ENCODE results near the gene F2.
"Not testable (repeated sequence)": the region's sequence is repeated elsewhere in the genome, so short reads cannot be mapped to it uniquely, and the experiment has no call there.

The F2 gene

GRCh38 chr11:46719048-46719542 is at the start of gene F2:
Gene F2 (plus strand): TSS chr11:46719213. CDS start chr11:46719236, 23 bp downstream.
- DNase-seq, result no peak

DNA sequence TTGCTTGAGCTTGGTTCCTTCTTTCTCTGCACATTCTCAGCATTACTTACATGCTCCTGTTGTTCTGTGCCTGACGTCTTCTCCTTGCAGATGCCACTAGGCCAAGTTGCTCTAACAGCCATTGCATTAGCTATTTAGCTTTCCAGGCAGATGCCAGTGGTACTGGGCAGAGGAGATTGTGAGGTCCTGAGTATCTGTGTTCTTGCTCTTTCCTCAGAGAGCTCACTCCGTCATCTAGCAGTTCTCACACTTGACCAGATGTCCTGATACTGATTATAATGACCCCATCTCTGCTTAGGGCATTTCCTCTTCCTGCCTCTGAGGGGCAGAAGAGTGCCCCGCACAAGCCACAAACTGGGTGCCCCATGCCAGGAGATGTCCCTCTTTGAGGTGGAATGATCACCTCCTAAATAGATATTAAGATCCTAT is 49.3 kb upstream of the F2 start:
- DNase-seq, result no peak

DNA sequence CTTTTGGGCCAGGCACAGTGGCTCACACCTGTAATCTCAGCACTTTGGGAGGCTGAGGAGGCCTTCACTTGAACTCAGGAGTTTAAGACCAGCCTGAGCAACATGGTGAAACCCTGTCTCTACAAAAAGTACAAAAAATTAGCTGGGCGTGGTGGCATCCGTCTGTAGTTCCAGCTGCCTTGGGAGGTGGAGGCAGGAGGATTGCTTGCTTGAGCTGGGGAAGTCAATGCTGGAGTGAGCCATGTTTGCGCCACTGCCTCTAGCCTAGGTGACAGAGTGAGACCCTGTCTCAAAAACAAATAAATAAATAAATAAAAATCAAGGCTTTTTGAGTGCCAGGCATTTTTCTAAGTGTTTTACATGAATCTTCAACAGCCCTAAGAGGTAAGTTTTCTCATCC is 48.5 kb upstream of the F2 start:
- DNase-seq, result not testable (repeated sequence)

DNA sequence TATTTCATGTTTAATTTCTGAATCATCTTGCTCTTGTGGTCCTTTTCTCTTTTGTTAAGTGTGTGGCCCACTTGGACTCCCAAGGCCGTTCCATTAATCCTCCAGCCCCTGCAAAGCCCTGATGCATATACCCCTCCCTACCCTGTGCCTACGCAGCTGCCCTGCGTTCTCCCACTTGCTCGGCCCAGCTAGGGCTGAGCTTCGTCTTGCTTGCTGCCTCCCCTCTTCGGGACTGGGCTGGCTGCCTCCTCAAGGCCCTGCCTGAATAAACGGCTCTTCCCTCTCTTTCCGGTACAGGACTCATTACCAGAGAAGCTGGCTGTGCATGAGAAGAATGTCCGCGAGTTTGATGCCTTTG is 47.1 kb upstream of the F2 start:
- DNase-seq, result no peak

DNA sequence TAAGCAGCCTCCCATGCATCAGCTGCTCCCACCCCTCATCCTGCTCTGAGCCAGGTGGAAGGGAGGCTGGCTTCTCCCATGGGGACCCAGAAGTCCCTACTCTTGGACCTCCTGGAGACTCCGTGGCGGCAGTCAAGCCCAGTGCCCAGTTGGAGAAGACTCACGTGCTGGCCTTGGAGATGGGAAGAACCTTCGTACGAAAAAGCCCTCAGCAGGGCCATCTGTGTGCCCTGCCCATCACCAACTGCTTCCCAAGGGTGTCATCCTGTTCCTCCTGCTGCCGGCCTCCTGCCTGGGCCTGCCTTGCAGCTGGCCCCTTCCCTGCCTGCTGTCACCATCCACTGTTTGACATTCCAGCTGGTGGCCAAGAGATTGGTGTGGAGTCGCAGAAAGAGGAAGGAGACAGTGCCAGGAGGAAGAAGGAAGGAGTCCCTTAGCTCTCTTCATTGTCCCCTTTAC is 46.6 kb upstream of the F2 start:
- no peak for DNase-seq

DNA sequence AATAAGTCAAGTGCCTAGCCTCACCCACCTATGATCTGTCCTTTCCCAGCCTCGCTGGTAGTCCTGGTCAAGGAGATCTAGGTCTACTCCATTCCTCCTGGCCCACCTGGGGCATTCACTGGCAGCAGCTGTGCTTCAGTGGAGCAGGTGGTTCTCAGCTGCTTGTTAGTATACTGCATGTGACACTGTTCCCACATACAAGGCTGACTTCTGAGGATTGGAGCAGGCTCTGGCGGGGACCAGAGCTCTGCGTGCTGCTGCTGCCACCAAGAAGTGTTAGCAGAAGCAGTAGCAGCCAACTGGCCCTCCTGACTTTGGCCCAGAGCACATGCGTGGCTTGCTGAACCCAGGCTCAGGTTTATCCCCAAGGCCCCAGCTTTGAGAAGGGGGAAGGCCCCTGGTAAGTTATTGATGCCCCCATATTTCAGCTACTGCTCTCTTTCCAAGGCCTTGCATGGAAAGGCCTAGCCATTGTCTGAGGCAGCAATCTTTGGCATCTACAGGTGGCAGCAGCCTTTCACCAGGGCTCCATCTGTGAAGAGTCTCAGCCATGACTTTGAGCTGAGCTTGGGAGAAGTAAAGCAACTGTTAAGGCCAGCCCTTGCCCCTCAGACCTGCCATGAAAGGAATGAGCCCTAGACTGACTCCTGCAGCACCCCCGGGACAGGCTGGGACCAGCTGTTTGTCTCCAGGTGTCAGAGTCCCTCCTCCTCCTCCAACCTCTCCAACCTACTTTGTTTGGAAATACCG is 45.1 kb upstream of the F2 start:
- DNase-seq, result no peak

DNA sequence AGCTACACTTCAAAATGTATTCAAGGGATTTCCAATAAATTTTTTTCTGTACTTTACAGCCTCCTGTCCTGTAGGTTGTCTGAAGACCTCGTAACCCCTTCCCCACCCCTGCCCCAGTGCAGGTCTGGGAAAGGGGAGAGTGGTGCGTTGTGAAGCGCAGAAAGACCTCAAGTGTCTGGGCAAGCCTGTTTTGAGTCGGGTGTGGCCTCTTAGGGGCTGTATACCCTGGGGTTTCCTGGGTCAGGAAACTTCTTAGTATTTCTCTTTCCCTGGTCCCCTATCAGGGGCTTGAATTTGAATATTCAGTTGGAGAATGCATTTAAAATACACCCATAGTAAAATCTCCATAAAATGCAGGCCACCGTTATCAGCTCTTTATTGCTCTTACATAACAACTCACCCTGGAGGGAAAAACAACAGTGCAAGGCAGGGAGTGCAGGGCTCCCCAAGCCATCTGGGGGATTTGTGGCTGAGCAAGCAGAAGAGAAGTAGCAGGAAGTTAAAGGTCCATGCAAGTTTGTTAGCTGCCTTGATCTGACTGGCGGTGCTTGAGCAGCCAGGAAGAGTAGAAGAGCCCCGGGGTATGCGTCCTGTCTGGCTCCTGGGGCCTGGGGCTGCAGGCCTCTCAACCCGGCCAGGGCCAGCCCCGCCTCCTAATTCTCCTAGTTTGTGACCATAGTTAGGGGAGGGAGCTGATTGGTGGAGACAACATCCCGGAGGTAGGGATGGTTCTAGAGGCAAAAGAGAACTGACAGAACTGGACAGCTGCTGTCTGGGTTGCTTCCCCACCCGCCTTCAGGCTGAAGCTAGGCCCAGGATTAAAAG is 44.3 kb upstream of the F2 start:
- DNase-seq, result no peak

GRCh38 chr11:46675288-46675851 is 43.6 kb upstream of the F2 start:
- no peak for DNase-seq

GRCh38 chr11:46675949-46676348 is 43.1 kb upstream of the F2 start:
- no peak for DNase-seq

DNA sequence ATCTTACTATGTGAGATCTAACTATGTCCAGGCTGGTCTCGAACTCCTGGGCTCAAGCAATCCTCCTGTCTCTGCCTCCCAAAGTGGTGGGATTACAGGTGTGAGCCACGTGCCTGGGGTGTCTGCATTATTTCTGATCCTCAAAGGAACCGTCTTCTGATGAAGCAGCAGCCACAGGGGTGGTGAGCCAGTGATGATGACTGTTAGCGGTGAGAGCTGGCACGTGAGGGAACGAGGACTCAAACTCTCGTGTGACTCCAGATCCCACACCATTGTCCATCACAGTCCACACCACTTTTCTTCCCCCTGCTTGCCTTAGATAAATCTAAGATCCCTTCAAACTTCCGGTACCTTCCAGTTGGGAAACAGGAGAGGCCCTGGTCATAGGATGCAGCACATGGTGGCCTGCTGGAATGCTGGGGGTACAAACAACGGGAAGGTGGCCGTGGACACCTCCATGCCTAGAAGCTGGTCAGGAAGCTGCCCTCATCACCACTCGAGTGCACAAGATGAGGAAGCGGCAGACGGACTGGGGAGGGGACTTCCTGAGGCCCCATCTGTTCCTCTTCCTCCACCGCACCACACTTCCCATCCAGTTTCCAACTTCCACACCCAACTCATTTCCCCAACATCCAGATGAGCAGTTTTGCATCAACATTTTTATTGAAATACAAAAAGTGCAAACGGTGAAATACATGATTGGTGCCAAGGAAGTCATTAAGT is 42.4 kb upstream of the F2 start:
- DNase-seq, result no peak

DNA sequence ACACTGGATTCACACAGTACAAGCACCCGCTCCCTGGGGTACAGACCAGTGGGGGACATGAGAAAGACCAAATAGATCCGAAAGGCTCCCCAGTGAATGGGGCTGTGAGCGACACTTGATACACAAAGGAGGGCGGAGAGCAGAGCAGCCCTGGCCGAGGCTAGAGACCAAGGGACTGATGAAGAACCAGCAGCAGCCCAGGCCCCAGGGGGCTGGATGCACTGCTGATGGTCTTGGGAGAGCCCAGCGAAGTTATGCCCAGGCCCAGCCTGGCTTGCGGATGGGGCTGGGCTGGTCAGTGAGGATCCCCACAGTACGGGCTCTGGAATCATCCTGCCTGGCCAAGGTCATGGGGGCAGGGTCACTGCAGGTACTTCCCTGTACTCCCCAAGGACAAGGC is 41.8 kb upstream of the F2 start:
- no peak for DNase-seq

DNA sequence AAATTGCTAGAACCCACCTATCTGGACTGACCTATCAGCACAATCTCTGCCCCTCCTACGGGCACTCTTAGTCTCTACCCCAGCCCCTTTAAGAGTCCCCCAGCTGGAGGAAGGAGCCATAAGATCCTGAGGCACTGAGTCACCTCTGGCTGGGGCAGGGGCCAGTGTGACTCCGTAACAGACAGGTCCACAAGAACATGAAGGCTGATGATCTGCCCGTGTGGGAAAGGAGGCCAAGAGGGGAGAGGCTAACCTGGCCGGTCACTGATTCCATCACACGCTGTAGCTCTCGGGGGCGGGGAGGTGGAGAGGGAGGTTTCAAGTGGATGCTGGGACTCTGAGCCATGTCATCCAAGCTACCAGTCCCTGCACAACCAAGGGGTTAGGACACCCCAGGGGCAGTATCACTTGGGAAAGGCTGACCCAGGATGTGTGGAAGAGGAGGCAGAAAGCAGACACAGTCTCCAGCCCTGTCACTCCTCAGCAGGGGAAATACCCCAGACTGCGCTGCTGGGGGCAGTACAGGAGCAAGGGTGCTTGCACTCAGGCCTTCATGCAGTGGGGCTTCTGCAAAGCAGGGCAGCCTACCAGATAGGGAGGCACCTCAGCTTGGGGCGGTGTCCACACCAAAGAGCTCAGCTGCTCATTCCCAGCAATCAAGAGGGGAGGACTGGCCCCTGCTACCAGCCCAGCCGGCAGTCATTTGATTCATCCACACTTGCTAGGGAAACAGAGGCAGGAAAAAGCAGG is 40.8 kb upstream of the F2 start:
- DNase-seq, result peak; percentile 78

GRCh38 chr11:46678741-46679130 is 40.3 kb upstream of the F2 start:
- no peak for DNase-seq

DNA sequence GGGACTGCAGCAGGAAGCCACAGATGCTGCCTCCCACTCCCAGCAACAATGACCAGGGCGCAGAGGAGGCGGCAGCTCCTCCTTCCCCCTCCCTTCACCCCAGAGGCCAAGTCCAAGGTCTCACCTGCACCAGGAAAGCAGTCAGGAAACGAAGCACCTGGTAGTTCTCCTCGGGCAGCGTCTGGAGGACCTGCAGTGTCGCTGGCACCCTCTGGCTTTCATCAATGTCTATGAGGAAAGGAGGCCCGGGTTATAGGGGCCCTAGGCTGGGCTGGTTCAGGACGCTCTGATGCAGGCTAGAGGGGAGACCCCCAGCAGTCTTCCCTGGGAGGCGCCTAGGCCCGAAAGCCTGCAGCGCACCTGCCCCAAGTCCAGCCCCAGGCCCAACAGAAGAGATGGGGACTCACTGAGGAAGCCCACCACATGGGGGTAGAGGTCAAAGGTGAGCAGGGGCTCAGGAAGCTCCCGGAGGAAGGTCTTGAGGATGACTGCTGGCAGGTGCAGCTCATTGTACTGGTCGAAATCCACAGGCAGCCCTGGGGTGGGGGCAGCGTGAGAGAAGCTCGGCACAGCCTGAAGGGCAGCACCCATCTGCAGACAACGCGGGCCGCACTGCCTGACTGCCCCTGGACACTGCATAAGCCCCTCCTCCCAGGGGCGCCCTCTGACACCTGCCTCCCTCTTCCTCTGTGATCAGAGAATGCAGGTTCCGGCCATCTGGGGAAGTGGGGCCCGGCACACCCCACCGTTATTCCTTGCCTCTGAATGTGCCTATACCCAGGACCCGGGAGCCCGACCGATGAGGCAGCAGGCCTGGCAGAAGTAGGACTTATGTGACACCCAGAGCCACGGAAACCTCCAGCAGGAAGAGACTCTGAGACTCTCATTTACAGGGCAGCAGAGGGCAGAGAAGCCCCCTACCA is 39.5 kb upstream of the F2 start:
- no peak for DNase-seq

DNA sequence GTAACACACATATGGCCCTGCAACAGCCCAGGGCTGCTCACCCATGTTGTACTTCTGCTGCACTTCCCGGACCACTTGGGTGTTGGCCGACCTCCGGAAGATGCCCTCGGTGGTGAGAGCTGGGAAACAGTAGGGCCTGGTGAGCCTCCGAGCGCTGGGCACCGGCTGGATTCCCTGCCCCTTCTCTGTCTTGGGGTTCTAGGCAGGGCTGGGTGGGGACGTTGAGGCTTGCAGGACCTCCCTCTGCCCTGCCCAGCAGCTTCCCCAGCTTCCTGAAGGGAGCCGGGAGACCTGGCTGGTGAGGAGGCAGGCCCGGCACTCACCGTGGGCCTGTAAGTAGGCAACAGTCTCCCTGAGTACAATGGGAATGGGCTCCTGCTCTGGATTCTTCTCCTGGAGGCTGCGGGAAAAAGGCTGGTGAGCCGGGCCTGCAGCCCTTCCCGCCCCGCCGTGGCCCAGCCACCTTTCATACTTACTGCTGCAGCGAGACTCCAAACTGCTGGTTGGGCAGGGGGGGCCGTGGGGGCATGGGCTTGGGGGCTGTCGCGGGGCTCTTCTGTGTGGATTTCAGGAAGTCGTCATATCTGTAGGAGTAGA is 38.8 kb upstream of the F2 start:
- no peak for DNase-seq

- DNase-seq, result no peak
These were observed 38.2 kb upstream of the F2 start for GRCh38 chr11:46680815-46681214.

- no peak for DNase-seq
These were observed 37.2 kb upstream of the F2 start for GRCh38 chr11:46681814-46682213.

- no peak for DNase-seq
These were observed 36.0 kb upstream of the F2 start for GRCh38 chr11:46682773-46683752.

- no peak for DNase-seq
These were observed 34.6 kb upstream of the F2 start for GRCh38 chr11:46684367-46684766.

Measured in 8988T (cell line).